GM19452 (cell line): ENCODE data around the gene ENPP6.
"Not testable (repeated sequence)": the region's sequence is repeated elsewhere in the genome, so short reads cannot be mapped to it uniquely, and the experiment has no call there.

ENCODE experiments used
- ATAC-seq: cut with Tn5 transposase; IDR thresholded peaks from one replicate; pipeline ENCODE4 v1.9.1; 2021; ENCODE audit not compliant: unreplicated experiment

Gene ENPP6

DNA sequence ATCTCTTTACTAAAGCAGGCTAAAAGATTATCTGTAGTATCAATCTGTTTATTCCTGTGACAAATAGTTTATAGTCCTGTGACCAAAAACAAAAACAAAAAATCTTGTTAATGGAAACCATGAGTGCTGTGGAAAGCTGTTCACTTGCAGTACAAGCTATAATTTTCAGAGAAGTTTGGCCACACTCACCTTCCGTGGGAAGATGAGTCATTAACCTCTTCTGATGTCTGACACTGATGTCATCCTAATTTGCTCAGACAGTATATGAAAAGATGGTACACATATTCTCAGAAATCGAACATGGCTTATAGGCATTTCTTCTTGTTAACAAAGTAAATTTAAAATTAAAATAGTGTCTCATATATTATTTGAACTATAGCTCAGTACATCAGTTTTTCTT, 19.9 kb upstream of the ENPP6 start:
- no peak for ATAC-seq

DNA sequence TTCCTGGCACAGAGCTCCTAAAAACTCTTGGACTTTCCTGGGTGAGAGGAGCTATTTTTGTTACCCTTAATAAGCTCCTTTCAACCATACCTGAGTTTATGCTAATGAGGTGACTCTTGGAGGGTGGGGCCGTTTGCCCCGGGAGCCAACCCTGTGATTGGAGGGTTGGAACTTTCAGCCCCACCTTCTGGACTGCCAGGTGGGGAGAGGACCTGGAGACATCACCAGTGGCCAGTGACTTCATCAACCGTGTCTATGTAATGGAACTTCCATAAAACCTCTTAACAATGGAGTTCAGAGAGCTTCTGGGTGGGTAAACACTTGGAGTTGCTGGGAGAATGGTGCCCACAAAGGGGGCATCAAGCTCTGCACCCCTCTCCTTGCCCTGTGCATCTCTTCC, 17.9 kb upstream of the ENPP6 start:
- no peak for ATAC-seq

DNA sequence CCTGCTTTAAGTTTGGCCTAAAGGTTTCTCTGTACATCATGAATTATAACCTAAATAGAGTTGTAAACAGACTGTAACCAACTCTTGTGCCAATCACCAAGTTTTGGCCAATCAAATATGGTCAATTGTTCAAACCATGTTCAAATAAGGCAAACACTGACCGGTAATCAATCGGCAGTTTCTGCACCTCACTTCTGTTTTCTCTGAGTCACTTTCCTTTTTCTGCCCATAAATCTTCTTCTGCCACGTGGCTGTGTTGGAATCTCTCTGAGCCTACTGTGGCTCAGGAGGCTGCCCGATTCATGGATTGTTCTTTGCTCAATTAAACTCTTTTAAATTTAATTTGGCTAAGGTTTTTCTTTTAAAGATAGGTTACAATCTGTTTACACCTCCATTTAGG, 16.5 kb upstream of the ENPP6 start:
- no peak for ATAC-seq

DNA sequence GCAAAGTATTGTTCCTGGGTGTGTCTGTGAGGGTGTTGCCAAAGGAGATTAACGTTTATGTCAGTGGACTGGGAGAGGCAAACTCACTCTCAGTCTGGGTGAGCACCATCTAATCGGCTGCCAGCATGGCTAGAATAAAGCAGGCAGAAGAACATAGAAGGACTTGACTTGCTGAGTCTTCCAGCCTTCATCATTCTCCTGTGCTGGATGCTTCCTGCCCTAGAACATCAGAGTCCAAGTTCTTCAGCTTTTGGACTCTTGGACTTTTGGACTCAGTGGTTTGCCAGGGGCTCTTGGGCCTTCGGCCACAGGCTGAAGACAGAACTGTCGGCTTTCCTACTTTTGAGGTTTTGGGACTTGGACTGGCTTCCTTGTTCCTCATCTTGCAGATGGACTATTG, 15.3 kb upstream of the ENPP6 start:
- no peak for ATAC-seq

DNA sequence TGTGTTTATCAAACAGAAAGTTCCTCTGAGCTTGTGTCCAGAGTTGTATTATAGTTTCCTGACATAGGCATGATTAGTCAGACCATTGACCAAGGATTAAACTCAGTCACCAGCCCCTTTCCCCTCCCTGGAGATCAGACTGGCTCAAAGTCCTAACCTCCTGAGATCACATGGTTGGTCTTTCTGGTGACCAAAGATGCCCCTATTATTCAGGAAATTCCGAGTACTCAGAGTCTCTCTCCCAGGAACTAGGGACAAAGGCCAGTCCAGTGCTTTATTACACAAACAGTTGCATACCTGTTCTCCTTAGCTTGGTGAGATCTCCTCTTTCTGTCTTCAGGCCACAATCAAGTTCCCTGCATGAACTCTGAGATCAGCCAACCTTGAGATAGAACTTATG, 14.5 kb upstream of the ENPP6 start:
- ATAC-seq: no peak

DNA sequence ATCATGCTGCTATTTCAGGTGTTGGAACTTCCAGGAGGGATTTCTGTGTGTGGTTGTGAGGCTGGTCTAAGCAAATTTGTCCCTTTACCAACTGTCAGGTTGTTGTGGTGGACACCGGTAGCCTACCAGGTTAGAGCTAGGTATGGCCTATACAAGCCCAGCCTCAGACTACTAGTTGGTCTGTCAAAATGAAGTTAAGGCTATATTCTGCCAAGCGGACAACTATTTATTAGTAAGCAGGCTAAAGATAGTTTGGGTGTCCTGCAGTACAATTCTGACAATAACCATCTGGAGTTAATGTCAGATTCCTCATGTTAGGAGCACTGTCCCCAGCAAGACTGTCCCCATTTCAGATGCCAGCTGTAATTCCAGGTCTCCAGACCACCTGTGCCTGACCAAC, 13.9 kb upstream of the ENPP6 start:
- ATAC-seq: no peak

DNA sequence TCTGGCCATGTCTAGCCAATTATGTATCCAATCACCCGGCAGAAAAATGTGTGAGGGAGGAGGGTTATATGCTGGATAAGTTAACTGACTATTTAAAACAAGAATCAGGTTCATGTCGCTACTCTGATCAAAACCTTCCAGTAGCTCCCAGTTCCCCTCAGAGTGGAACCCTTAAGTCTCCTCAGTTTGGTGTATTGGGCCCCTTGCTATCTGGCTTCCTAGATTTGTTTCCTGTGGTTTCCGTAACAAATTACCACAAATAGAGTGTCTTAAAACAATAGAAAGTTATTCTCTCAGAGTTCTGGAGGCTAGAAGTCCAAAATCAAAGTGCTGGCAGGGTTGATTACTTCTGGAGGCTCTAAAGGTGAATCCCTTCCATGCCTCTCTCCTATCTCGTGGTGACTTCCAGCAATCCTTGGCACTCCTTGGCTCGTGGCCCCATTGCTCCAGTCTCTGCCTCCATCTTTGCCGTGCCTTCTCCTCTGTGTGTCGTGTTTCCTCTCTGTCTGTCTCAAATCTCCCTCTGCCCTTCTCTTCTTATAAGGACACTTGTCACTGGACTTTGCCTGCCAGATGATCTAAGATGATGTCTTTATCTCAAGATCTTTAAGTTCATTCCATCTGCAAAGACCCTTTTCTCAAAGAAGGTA, 10.5 kb upstream of the ENPP6 start:
- ATAC-seq: no peak

DNA sequence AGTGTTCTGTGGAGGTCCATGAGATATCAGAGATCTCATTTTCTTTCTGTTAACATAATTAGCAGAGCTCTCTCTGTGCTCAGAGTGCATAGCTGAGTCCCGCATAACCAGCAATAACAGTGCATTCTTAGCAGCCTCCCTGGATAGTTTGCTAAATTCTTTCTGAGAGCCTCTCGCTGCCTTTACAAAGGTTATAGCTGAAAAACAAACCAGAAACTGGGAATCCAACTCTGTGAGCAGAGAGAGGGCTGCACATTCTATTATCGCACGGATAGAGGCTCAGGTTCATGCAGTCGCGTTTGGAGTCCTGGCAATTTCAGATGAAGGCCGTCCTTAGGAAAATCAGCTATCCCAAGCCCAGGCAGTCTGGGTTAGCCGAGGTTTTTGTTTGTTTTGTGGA, 1.2 kb downstream of the ENPP6 start:
- ATAC-seq: no peak

DNA sequence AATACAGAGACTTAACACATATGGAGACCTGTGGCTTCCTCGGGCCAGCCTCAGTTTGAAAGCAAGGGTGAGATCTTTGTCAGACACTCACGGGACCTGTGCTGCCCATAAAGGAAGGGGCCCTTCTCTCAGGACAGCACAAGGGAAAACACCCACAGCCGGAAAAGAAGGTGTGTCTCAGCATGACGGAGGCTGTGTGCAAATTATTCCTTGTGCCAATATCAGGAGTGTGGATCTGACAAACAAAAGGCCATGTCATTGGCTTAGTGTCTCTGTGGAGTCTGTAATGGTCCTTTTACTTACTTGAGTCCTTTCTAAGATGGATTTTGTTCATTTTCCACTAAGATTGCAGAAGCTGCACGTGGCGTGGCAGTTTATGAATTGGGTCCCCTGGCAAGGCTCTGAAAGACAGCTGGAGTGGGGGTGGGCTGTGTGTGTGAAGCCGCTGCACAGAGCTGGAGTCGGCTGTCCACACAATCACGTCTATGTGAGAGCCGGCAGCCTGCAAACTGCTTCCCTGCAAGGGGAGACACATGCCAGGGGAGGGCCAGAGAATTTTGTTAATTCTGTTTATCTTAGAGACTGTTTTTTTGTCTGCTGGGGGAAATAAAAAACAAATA, 1.9 kb downstream of the ENPP6 start:
- ATAC-seq: no peak

DNA sequence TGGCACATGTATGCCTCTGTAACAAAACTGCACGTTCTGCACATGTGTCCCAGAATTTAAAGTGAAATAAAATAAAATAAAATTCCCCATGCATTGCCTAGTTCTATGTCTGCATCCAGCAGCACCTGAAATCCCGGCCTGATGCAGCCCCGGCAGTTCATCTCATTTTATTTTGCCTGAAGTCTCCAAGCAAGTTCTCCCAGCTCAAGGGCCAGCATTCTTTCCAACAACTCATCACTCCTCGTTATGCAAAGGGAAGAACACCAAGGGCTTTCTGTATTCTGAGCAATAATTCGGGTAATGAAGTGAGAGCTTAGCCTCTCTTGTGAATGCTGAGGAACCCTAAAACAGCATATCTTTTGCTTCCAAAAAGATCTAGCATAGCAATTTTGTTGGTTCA, 2.7 kb downstream of the ENPP6 start:
- ATAC-seq: no peak

DNA sequence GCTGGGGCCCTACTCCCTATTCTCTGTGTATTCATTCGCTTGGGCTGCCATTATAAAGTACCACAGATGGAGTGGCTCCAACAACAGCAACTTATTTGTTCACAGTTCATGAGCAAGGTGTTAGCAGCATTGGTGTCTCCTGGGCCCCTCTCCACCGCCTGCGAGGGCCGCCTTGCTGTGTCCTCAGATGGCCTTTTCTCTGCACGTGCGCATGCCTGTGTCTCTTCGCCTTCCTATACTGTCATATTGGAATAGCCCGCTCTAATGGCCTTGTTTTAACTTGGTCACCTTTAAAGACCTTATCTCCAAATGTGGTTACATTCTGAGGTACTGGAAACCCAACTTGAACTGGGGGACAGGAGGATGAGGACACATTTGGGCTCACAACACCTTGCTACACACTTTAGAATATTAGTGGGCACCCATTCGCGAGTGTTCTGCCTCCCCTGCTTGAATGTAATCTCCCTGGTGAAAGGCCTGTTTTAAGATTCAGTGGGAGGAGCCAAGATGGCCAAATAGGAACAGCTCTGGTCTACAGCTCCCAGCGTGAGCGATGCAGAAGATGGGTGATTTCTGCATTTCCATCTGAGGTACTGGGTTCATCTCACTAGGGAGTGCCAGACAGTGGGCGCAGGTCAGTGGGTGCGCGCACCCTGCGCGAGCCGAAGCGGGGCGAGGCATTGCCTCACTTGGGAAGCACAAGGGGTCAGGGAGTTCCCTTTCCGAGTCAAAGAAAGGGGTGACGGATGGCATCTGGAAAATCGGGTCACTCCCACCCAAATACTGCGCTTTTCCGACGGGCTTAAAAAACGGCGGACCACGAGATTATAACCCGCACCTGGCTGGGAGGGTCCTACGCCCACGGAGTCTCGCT, 9.7 kb downstream of the ENPP6 start:
- ATAC-seq: not testable (repeated sequence)

DNA sequence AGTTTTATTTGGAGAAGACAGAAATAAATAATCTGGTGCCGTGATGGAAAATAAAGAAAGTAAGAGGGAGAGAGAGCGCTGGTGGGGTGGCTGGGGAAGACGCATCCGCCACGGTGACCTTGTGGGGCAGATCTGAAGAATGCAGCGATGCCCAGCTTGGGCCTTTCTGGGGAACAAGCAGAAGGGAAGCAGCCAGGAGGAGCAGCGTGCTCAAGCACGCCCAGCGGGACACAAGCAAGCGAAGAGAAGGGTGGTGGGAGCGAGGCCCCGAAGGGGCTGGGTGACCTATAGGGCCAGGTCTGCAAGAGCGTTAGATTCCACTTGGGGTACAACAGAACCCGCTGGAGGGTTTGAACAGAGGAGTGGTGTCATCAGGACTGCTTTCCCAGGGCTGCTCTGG, 12.4 kb downstream of the ENPP6 start:
- ATAC-seq: no peak

DNA sequence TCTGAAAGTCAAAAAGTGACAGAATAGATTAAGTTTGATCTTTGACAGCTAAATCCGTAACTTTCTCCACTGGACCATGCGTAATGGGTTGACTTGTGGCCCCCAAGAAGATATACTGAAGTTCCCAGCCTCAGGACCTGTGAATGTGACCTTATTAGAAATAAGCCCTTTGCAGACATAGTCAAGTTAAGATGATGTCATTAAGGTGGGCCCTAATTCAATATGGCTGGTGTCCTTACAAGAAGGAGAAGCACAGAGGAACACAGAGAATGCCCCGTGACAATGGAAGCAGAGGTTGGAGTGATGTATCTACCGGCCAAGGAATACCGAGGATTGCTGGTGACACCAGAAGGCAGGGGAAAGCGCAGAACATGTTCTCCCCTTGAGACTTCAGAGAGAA, 14.4 kb downstream of the ENPP6 start:
- no peak for ATAC-seq

DNA sequence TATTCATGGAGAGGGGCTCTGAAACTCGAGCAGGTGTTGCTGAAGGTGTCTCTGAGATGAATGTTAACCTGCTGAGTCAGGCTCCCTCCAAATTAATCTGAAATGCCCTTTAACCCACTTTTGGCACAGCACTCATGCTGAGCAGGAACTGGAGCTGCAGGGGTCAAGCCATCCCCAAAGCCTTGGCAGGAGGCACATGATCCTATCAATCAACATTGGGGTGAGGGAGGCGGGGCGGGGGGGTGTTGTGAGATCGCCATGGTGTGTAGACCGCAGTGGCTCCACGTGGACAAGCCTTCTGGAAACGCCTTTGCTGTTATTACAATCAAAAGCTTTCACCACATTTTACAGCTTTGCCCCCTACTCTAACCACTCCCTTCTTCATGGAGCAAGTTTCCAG, 16.5 kb downstream of the ENPP6 start:
- no peak for ATAC-seq

DNA sequence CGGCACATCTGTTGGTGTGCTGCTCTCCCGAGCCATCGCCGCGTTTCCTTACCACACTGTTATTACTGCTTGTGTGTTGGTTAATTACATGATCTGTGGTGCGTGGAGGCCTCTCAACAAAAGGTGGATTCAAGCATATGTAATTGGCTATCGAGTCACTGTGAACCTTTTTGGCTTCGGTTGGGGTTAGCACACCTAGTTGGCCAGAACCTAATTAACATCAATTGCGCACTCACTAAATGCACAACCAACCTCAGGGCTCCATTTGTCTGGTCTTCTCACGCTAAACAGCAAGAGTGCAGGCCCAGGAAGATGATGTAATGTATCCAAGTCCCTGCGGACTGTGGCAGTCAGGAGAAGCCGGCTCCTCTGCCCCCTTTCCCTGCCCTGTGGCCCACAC, 17.4 kb downstream of the ENPP6 start:
- no peak for ATAC-seq

DNA sequence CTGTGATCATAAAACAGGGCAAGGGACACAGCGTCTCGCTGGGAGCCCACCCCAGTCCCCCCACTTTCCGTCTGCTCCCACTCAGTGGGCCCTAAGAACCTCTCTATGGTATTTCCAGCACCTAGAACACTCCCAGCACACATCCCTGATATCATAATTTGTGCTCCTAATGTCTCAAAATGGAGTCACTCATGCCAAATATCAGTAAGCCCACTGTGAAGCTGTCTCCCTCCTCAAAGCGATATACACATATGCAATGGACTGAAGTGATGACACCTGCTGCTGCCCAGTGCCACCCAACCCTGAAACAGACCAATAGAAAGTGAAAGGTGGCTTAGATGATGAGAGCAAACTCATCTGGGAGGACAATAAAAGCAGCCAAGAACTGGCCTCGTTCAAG, 17.9 kb downstream of the ENPP6 start:
- no peak for ATAC-seq

DNA sequence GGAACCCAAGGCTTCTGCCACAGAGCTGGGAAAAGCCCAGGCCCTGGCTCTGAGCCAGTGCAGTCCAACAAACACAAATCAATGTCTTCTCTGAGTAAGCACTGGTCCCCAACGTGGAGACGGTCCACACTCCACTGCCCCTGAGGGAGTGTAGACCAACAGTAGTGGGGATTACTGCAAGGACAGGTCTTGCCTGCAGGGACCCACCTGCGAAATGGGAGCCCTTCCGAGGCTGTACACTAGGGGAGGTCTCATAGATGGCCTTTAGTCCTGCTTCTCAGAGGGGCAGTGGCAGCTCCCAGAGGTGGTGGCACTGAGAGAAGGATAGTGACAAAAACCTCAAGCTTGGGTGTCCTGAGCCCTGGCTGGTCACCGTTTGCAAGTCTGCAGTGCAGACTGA, 19.5 kb downstream of the ENPP6 start:
- ATAC-seq: no peak

DNA sequence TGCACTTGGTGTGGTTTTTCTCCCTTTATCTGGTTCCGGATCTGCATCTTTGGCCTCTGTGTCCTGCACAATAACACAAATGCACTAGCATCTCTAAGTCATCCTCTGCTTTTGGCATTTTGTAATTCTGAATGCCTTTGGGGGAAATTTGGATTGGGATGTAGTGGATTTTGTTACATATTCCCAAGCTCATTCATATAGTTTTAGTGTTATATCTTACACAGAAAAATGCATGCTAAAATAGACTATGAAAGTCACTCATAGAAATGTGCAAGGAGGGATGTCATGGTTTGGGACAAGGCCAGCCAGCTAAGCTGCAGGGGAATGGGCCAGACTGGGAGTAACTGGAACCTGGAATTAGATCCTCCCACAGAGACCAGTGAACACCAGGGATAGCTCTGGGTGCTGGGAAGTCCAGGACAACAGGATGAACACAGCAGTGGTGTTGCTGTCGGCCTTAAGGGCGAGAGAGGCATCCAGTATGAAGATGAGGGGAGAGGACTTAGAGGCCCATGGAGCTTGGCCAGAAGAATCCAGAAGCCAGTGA, 20.1 kb downstream of the ENPP6 start:
- no peak for ATAC-seq

DNA sequence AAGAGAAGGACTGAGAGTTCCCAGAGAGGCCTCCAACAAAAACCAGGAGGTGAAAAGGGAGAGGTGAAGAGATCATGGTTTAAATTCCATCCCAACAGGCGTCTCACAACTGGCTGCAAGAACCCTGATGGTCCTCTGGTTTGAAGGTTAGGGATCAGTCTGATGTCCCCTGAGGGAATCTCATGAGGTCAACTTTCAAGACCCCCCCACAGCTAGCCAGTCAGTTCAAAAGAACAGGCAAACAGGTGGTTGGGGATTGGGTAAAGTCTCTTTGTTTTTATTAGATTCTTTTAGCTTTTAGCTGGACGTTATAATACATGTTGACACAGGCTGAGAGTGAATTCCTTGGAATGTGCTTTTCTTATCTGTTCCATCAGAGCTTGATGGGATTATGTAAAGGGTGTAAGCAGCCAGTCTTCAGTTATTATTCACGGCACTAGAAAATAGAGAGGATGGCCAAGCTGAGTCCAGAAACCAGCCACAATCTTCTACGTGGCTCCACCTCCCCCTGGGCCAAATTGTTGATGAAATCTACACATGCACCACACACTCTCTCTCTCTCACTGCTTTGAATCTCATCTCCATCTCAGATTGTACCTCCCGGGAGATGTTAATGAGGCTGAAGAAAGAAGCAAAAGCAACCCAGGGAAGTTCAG, 20.8 kb downstream of the ENPP6 start:
- no peak for ATAC-seq

DNA sequence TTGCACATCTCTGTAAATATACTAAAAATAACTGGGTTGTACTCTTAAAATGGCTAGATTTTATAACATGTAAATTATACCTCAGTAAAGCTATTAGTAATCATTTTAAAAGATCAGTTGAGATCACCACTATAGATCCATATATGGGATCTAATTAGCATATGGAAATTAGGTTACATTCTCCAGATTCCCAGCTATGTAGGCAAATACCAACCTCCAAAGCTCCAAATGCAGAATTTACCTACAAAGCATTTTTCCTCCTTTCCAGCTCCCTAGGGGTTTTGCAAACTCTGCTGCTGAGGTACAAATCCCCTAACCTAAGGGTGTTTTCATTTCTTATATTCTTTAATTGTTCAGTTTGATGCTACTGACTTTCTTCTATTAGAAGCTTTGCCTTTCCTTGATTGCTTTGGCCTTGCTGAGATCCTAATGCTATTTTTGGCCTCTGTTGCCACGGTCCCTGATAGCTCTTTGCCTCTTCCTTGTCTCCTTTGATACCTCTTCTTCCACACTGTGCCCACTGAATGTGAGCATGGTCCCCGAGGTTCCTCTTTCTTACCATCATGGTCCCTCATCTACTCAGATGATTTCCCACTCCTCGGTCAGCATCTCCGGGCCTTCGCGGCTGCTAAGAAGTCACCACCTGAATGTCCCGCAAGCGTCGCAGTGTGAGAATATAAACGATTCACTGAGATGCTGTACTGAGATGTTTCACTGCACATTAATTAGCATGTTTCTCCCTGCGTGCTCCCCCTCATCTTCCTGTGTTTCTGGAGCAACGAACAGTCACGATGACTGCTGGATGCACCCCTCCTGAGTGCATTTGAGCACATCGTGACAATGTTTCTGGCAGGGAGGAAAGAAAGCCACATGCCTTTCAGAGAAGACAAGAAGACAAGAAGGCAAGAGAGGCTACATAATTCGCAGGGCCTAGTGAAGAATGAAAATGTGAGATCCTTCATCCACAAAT, 23.8 kb downstream of the ENPP6 start:
- no peak for ATAC-seq
